ENCODE data around the gene TSPAN9. TPM values are rescaled to one million over a fixed set of nuclear protein-coding genes. Genes with fewer than 3 reads are reported as not detected.

TSPAN9 gene
- total RNA-seq, 3 donors from 2014 or later: 4.7 to 28.4 (median 8.5) TPM

- intact Hi-C loops (cut with DNase I, micrococcal nuclease): no loop called here
- H3K36me3 ChIP-seq (ENCODE audit: low read depth): no peaks in the 10 kb centered on the region
- no peaks in the 10 kb centered on the region for H3K9me3 ChIP-seq
- no peak for DNase-seq
- TF ChIP-seq CTCF (IDR thresholded peaks at IDR 0.05): no peak
- no peak overlapping the region for H3K4me3 ChIP-seq
- H3K4me1 ChIP-seq (ENCODE audit: low read depth): no peaks in the 10 kb centered on the region
- no peak for ATAC-seq
These were observed 149.1 kb downstream of the TSPAN9 start for GRCh38 chr12:3226264-3226663.

GRCh38 chr12:3227076-3227975, 150.1 kb downstream of the TSPAN9 start:
- DNase-seq (no peak), ATAC-seq (no peak)
- TF ChIP-seq CTCF (IDR thresholded peaks at IDR 0.05): no peak
- Histone ChIP-seq H3K9me3 (no peaks in the 10 kb centered on the region), H3K4me1 (ENCODE audit: low read depth) (no peaks in the 10 kb centered on the region), H3K36me3 (ENCODE audit: low read depth) (no peaks in the 10 kb centered on the region), H3K4me3 (no peak overlapping the region)
- intact Hi-C loops (cut with DNase I, micrococcal nuclease): no loop called here

GRCh38 chr12:3228552-3228951, 151.4 kb downstream of the TSPAN9 start:
- Histone ChIP-seq H3K4me3 (no peak overlapping the region), H3K9me3 (no peaks in the 10 kb centered on the region), H3K4me1 (ENCODE audit: low read depth) (peaks cover 1% of the 10 kb centered on the region), H3K36me3 (ENCODE audit: low read depth) (no peaks in the 10 kb centered on the region)
- intact Hi-C loops (cut with DNase I, micrococcal nuclease): no loop called here
- no peak for ATAC-seq
- no peak for TF ChIP-seq CTCF (IDR thresholded peaks at IDR 0.05)
- no peak for DNase-seq

- Histone ChIP-seq H3K4me3 (no peak overlapping the region), H3K9me3 (no peaks in the 10 kb centered on the region), H3K4me1 (ENCODE audit: low read depth) (peaks cover 6% of the 10 kb centered on the region), H3K36me3 (ENCODE audit: low read depth) (no peaks in the 10 kb centered on the region)
- no peak for ATAC-seq
- TF ChIP-seq CTCF (IDR thresholded peaks at IDR 0.05): no peak
- intact Hi-C loops (cut with DNase I, micrococcal nuclease): no loop called here
- no peak for DNase-seq
These were observed 152.4 kb downstream of the TSPAN9 start for GRCh38 chr12:3229577-3229976.

DNA sequence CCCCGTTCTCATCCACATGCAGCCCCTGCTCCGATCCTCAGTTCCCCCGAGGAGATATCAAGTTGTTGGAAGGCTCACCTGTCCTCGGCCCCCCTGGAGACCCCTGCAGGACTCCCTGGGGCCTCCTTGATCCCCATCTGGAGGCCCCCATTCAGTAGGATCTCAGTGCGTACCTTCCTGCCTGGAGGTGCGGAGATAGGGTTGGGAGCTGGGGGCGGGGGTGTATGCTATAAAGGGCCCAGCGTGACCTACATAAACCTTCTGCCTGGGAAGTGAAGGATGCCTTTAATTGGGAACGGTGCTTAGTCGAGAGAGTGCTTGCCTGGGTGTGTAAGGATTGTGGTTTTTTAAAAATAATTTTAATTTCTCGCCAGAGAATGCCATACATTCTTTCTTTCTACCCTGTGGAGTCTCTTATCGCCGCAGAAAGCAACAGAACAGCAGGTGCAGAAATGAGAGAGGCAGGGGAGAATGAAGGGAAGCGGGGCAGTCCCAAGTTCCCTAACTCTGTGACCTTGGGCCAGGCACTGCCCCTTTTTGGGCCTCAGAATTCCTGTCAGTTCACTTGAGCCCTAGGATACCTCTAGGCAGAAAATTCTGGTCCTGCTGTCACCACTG, 153.7 kb downstream of the TSPAN9 start:
- H3K36me3 ChIP-seq (ENCODE audit: low read depth): no peaks in the 10 kb centered on the region
- ATAC-seq (no peak), DNase-seq (no peak)
- H3K4me1 ChIP-seq (ENCODE audit: low read depth): peaks cover 6% of the 10 kb centered on the region
- intact Hi-C loops (cut with DNase I, micrococcal nuclease): no loop called here
- H3K9me3 ChIP-seq: no peaks in the 10 kb centered on the region
- H3K4me3 ChIP-seq: no peak overlapping the region
- no peak for TF ChIP-seq CTCF (IDR thresholded peaks at IDR 0.05)

Measured in mucosa of descending colon (tissue), 3 donors.